GM18858 (cell line): Measurements from ENCODE around the gene SORBS2.
"Not testable (repeated sequence)": the region's sequence is repeated elsewhere in the genome, so short reads cannot be mapped to it uniquely, and the experiment has no call there.

ENCODE experiments used
- ATAC-seq: cut with Tn5 transposase; IDR thresholded peaks from one replicate; pipeline ENCODE4 v1.9.1; 2021; ENCODE audit not compliant: unreplicated experiment

SORBS2 gene, protein sequence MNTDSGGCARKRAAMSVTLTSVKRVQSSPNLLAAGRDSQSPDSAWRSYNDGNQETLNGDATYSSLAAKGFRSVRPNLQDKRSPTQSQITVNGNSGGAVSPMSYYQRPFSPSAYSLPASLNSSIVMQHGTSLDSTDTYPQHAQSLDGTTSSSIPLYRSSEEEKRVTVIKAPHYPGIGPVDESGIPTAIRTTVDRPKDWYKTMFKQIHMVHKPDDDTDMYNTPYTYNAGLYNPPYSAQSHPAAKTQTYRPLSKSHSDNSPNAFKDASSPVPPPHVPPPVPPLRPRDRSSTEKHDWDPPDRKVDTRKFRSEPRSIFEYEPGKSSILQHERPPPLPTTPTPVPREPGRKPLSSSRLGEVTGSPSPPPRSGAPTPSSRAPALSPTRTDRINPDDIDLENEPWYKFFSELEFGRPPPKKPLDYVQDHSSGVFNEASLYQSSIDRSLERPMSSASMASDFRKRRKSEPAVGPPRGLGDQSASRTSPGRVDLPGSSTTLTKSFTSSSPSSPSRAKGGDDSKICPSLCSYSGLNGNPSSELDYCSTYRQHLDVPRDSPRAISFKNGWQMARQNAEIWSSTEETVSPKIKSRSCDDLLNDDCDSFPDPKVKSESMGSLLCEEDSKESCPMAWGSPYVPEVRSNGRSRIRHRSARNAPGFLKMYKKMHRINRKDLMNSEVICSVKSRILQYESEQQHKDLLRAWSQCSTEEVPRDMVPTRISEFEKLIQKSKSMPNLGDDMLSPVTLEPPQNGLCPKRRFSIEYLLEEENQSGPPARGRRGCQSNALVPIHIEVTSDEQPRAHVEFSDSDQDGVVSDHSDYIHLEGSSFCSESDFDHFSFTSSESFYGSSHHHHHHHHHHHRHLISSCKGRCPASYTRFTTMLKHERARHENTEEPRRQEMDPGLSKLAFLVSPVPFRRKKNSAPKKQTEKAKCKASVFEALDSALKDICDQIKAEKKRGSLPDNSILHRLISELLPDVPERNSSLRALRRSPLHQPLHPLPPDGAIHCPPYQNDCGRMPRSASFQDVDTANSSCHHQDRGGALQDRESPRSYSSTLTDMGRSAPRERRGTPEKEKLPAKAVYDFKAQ (N-terminal part only)

DNA sequence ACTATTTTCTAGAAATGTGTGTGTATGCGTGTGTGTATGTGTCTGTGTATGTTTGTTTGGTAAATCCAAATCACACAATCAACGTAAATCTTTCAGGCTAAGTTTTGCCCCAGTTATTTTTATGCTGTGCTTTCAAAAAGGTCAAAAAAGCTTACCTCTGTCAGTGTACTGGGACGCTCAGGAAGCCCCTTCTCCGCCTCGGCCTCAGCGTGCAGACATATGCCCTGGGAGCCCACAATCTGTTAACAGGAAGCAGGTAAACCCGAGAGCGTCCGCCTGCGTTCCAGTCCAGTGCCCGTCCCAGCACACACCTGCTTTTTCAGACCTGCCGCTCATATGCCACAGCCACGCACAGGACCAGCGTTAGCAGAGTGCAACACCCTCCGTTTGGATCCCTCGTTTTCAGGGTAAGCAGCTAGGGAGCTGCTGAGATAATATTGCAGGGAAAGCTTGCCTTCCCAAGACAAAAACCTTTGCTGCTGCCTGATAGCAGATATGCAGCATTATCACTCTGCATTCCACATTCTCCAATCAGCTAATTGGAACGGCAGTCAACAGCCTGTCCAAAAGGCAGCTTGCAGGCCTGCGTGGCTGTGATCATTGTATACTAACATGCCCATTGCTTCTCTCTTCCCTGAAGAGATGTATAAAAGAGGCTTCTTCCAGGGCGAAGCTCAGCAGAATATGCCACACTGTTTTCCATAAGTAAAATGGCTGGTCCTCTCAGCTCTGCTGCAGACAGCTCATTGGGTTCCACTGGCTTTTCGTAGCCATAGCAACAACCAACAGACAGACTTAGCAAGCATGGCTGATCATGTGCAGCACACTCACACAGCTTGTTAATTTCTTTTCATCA, at the start of gene SORBS2:
TSS of gene SORBS2 (minus strand) at position 686 of the 856 bp plus-strand sequence. CDS start 121,623 bp downstream, outside the sequence.
- ATAC-seq, result peak; percentile 67

DNA sequence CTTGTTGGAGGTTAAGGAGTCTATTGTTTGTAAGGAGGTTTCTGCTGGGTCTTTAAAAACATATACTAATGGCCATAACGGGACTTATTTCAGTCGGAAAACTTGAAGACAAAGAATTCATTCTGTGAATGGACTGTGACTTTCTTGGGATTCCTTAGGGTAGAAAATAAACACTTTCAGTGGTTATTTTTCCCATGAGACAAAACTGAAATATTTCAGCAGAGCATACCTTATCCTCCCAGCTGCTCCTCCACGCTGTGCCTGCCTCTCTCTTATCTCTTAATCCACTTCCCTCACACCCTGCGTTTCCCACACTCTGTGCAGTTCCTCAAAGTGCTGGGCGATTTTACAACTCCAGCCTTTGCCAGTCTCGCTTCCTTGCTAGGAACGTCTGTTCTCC, 47.1 kb upstream of the SORBS2 start:
- no peak for ATAC-seq

DNA sequence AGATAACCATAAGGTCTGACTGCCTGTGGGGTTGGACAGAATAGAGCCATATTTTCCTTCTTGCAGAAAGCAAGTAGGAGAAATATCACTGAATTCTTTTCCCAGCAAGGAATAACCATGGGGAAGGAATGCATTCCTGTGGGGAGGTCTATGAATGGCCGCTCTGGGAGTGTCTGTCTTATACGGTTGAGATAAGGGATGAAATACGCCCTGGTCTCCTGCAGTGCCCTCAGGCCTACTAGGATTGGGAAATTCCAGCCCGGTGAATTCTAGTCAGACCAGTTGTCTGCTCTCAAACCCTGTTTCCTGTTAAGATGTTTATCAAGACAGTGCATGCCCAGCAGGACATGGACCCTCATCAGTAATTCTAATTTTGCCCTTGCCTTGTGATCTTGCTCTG, 45.6 kb upstream of the SORBS2 start:
- not testable (repeated sequence) for ATAC-seq

DNA sequence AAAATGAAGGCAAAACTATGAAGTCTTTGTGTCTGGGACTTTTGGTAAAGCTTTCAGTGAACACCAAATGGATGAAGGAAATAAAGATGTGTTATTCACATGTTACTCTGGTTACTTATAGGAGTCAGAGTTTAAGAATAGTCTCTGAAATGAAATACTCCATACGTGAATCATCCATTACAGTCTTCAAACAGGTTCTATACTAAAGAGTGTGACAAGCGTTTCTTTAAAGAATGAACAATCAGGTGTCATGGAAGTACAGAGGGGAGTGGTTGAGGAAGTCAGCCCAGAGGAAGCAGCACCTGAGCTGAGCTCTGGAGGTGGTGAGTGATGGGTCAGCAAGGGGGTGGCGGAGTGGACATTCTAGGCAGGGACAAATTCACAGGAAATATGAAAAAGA, 41.8 kb upstream of the SORBS2 start:
- ATAC-seq, result no peak

DNA sequence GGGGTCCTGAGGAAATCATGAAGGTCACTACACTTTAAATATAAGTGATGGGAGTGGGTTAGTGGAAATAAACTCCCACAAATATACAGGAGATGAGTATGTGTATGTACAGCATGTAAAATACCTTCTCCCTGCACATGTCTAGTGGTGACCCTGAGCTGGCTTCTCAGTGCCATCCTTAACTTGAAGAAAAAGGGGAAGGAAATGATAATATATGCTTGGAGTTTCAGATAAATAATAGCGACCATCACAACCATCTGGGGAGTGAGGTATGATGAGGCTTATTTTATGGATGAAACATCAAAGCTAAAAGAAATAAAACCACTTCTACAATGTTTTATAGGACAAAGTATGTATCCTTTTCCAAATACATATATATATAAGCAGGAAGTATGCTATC, 41.0 kb upstream of the SORBS2 start:
- no peak for ATAC-seq

DNA sequence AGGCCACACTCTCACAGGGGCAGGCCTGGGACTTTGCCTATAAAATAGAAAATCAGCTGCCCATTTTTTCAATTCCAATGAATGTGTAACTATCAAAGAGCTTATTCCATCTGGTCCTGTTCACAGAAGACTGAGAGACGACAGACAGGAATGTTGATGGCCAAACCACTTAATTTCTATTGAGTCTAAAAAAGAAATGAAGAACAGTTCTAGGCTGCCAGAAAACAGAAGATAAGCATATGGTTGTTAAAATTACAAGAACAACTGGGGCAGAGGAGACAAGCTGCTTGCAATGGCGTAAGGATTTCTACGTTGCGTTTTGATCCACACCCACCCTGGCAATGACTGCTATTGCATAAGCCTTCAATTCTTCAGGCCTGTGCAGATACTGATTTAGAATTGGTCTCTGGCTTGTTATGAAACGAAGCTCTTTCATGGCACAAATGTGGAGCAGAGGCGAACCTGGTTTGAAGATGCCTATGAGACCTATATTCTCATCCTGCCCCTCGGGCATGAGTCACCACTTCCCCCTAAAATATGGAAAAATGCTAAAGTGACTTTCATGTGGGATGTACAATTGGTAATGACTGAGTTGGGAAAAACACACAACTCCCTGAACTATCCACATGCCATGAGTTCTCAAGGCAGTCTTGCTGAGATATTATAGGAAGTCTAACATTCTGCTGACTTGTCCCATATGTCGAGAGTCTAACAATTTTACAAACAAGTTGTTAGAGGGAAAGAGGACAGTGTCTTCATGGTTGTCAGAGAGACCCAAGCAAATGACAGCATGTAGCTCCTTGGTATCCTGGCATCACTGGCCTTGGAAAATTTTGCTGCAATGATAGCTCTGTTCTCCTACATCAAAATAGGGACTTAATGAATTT, 37.9 kb upstream of the SORBS2 start:
- no peak for ATAC-seq

DNA sequence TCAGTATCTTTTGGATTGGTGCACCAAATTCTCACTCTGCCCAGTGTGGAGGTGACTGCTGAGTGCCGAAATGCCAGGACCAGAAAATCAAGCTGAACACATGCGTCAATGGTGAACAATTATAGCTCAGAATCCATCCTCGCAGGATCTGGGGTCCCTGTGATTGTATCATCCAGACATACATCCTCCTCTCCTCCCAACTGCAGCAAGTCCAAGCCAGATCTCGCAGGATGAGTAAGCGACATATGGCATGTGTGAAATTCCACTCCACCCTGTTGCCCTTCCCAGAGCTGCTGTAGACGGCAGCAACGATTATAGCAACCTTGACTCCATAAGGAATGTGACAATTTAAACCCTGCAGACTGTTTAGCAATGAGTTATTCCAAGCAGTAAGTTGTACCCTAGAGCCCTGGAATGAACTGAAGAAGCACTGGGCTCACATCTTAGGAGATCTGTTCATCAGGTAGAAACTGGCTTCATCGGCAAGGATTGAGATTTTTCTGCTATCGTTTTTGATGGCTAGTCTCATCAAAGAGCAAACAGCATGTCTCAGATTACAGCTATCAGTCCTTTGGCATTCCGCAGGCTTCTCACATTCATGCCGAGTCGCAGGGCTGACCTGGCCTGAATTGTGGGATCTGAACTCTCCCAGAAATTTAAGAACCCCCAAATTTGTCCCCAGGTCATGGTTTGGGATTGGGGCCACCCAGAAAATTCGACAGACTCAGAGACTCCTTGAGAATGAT, 35.5 kb upstream of the SORBS2 start:
- no peak for ATAC-seq

DNA sequence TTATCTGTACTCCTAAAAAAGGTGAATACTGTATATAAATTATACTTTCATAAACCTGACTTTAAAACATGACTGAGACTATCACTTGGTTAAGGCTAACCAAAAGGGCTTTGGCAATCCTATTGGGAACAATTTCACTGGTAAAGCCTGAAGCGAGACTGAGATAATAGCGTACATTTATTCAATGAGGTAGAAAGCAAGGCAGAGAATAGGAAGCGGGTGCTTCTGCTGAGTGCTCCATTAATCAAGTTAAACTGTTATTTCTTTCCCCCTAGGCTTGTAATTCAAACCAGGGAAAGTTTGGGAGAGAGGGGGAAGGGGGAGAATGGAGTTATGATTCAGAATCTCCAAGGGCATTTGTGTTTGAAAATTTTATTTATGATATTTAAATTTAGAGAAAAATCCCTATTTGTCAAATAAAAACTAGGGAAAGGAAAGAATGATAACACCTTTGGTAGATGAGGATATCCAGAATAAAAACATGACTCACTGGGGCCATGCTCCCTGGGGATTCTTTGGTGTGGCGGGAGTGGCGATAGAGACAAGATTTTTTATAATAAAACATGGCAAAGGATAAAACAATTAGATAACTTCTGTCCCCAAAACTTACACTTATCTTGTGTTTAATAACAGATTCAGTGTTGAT, 34.6 kb upstream of the SORBS2 start:
- no peak for ATAC-seq

DNA sequence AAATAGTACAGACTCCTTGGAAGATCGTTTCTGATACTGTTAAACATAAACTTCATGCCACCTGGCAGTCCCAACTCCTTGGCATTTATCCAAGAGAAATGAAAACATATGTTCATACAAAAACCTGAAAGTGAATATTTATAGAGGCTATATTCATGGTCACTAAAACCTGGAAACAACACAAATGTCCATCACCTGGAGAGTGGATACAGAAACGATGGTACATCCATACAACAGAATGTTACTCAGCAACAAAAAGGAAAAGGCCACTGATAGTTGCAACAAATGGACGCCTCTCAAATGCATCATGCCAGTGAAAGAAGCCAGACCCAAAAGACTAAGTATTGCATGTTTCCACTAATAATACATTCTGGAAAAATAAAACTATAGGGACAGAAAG, 34.0 kb upstream of the SORBS2 start:
- ATAC-seq, result no peak

DNA sequence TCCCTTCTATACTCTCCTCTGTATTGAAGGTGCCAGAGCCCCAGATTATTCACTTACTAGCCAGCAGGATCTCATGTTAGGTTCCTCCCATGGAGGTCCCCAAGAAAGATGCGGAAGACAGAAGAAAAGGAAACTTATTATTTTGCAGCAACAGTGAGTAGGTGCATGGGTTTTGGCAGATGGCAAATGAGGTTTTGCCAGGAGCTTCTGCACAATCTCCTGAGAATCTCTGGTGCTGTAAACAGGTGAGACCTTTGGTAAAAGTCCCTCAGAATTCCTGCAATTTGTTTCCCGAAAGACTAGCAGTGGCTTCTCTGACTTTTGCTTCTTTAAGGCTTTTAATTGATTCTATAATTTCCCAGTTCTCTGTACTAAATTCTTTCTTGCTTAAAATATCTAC, 29.5 kb upstream of the SORBS2 start:
- no peak for ATAC-seq

DNA sequence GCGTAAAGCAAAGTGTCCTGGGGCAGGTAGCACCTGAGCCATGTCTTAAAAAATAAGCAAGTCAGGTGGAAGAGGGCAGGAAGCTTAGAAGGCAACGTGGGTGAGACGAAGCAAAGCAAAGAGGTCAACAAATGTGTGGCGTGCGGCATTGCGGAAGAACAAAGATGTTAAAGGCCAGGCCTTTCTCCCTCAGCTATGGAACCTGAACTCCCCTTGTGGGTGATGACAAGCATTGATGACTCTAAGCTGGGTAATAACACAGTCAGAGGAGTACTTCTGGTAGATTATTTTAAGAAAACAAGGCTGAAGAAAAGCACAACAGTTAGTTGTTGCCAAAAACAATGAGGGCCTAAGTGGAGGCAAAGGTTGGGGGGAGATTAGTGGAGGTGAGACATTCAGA, 29.0 kb upstream of the SORBS2 start:
- no peak for ATAC-seq

DNA sequence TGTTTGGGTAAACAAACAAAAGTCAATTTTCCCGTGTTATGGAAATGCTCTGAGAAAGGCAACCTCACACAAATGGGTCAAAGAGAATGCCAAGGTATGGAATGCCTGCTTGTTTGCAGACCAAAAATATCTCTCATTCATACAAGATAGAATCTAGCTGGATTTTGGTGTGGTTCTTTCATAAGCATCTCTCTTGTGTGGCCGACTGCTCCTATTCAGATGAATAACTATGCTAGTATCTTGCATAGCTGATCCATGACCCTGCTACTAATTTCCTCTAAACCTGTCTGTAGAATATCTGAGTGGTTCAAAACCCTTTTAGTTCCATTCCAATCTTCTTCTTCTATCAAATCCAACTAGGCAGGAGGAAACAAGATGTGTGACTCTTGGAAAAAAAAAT, 28.2 kb upstream of the SORBS2 start:
- ATAC-seq, result no peak

DNA sequence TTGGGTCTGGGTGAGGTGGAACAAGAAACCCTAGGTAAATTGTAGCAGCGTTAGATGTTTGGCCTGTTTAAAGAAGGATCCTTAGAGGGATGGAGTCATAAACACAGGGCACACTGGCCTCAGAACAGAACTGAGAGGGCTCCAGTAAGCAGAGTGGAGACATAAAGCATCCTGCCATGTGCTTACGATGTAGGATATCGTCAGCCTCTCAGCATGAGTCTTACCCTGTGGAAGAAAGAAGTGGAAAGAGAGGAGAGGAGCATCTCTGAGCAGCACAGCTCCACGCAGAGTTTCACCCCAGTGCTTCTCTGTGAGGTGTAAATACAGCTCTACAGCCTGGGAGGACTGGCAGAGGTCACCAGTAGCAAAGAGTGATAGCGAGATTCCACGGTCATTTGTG, 27.8 kb upstream of the SORBS2 start:
- ATAC-seq, result no peak

DNA sequence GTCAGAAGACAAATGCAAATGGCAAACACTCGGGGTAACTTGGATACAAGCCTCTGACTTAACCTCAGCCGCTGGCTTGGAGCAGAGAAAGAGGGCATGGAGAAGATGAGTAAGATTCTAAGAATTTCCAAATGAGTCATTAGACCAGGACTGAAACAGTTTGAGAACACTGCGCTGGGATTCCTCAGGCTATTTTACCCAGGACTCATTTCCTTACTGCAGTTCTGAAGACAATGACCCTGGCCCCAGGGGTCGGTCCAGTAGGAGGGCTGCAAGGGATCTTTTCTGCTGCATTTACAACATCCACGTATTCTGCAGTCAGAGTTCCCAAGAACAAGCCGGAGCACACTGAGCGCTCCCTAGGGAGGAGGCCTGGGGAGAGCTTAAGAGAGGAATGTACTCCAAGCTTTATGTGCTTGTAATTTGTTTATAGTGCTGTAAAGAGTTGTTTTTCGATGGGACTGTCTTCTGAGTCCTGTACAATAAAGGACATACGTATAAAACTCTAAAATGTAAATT, 27.3 kb upstream of the SORBS2 start:
- no peak for ATAC-seq

DNA sequence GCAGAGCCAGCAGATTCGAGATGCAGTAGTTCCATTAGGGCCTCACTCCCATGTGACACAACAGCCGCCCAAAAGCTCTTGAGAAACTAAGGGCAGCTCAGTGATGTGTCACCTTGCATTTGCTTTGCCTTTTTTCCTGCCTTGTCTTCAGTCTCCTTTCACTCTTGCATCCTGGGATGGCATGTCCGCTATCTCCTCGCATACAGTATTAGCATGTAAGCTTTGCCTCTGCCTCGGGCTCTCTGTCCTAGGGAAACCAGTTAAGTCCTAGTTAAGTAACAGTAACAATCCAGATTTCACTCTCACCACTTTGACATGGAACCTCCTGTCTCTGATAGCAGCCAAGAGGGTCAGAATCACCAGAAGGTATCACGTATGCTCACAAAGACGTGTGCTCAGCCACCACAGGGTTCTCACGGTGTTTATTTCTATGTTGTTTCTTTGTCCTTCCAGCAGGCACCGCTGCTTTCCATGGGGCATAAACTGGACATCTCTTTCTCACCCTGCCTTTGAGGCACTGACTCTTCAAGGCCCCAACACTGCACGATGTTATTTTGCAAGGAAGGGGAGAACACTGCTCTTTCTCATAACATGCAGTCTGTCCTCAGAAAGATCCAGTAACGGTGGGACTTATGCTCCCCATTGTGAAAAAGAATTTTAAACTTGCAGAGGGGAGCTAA, 26.7 kb upstream of the SORBS2 start:
- ATAC-seq, result no peak

DNA sequence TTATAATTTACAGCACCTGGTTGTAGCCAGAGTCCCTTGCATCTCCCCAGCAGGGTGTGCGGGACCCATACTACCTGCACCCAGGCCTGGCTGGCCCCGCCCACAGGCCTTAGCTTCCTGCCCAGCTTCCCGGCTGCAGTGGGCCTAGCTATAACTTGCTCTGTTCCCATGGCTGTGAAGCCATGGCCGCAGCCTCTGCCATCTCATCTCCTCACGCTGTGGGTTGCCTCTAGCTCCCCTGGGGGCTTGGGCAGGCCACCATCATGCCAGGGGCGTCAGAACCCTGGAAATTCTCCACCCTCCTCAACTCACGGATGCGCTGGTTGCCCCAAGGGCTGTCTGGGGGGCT, 26.1 kb upstream of the SORBS2 start:
- no peak for ATAC-seq

DNA sequence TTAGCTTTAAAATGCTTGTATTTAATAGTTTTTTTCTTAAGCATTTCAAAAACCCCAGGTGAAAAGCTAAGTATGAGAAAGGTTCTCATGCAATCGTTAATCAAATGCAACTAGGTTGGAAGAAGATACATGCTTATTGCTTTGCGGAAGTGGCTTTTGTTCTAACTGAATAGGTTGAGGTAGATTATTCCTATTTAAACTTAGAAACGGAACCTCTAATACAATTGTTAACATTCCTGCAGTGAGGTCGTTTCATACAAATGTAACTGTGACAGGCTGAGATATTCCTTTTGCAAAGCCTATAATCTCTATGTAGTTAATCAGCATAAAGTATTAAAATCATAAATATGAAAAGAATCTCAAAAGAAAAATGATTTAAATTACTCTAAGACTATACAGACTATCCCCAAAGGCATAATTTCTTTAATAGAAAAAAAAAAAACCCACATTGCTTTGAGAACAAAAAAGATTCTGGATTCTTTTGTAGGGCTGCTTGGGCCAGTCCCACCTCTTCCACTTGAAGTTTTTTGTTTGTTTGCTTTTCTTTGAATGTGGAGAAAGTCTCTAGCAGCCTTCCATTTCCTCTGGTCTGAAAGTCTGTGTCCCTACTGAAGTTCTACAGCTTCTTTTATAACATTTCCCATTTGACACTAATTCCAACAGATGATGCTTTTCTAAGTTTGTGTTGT, 25.6 kb upstream of the SORBS2 start:
- no peak for ATAC-seq
